Endothelial cell of umbilical vein (primary cell): ENCODE results near the gene LUC7L. TPM values are rescaled to one million over a fixed set of nuclear protein-coding genes. Genes with fewer than 3 reads are reported as not detected.

Experiments used
- BruUV-seq: library from RNA; stranded (reverse); fragments of 400-500 nt; replicated peaks from 2 replicates; lab custom pipeline; 2021; lab: Mats Ljungman, UMichigan
- CTCF ChIA-PET: fragments of 300-600, 350-600 bp; sonication (Branson Sonifier 250); formaldehyde crosslinking; loops from one replicate; lab custom pipeline; 2021; ENCODE audit warnings: antibody characterized with exemption, inconsistent platforms; lab: Charles Lee
- POLR2A ChIA-PET: fragments of 300-600, 350-600 bp; sonication (Branson Sonifier 250); formaldehyde crosslinking; loops from one replicate; lab custom pipeline; 2021; ENCODE audit warnings: antibody characterized with exemption, inconsistent platforms; lab: Charles Lee
- DNase-seq: peaks from one replicate; pipeline ENCODE4 v3.0.0-alpha.2; 2011; ENCODE audit warnings: low read depth, low spot score
- FAIRE-seq: peaks from 2 replicates; lab custom pipeline; 2011; peaks lifted over from hg19 to GRCh38; lab: Jason Lieb, UNC
- H2AFZ ChIP-seq: 2 replicates; pipeline ENCODE4 v1.6.0; 2012; ENCODE audit warnings: low read depth, low read length, control low read depth, inconsistent platforms
- H3K27ac ChIP-seq: 2 replicates; pipeline ENCODE4 v1.5.1; 2011; ENCODE audit warnings: low read depth, mild to moderate bottlenecking, control low read depth, low read length, moderate library complexity; ENCODE audit not compliant: insufficient read depth
- H3K27me3 ChIP-seq, 2 experiments: 2 replicates each; pipeline versions ENCODE4 v1.6.0 to v1.6.1; 2011; ENCODE audit warnings: low read length in 2 of 2, mixed read lengths in 1 of 2; ENCODE audit not compliant: control insufficient read depth in 2 of 2, insufficient read depth in 2 of 2
- H3K36me3 ChIP-seq, 2 experiments: 2 replicates in 1 of 2; 3 replicates in 1 of 2; pipeline ENCODE4 v1.5.1; 2011; ENCODE audit warnings: low read length in 2 of 2, mild to moderate bottlenecking in 1 of 2, moderate library complexity in 1 of 2; ENCODE audit not compliant: control insufficient read depth in 2 of 2, insufficient read depth in 2 of 2; ENCODE audit errors: extremely low read depth in 1 of 2
- H3K4me1 ChIP-seq: 3 replicates; pipeline ENCODE4 v1.5.1; 2011; ENCODE audit warnings: mild to moderate bottlenecking, low read length; ENCODE audit not compliant: control insufficient read depth, insufficient read depth; ENCODE audit errors: extremely low read depth
- H3K4me2 ChIP-seq: 2 replicates; pipeline ENCODE4 v1.6.1; 2011; ENCODE audit warnings: low read length, control low read depth, mixed read lengths; ENCODE audit not compliant: insufficient read depth
- H3K4me3 ChIP-seq, 3 experiments: fragments of 200-600 bp in 1 of 3; sonication (generic), shearing (Covaris generic) in 1 of 3; replicated peaks in 1 of 3; 2 replicates each; pipeline ENCODE4 v1.5.1; 2011 to 2016; ENCODE audit warnings: control low read depth in 3 of 3, low read length in 3 of 3, mild to moderate bottlenecking in 2 of 3, inconsistent platforms in 1 of 3, low read depth in 1 of 3, moderate library complexity in 1 of 3; ENCODE audit not compliant: insufficient read depth in 1 of 3
- H3K79me2 ChIP-seq: 2 replicates; pipeline ENCODE4 v1.6.0; 2012; ENCODE audit warnings: low read length, inconsistent platforms; ENCODE audit not compliant: control insufficient read depth, insufficient read depth
- H3K9ac ChIP-seq: replicated peaks from 2 replicates; pipeline ENCODE3; 2011; ENCODE audit warnings: low read length, control low read depth; ENCODE audit not compliant: insufficient read depth; ENCODE audit errors: extremely low read depth
- H3K9me1 ChIP-seq: replicated peaks from 3 replicates; pipeline ENCODE4 v1.6.0; 2011; ENCODE audit warnings: mild to moderate bottlenecking, low read length; ENCODE audit not compliant: control insufficient read depth, insufficient read depth; ENCODE audit errors: extremely low read depth
- H3K9me3 ChIP-seq: replicated peaks from 2 replicates; pipeline ENCODE4 v1.5.1; 2012; ENCODE audit warnings: low read length, inconsistent platforms; ENCODE audit not compliant: control insufficient read depth, insufficient read depth
- H4K20me1 ChIP-seq: replicated peaks from 2 replicates; pipeline ENCODE3; 2011; ENCODE audit warnings: mild to moderate bottlenecking, low read length; ENCODE audit not compliant: control insufficient read depth, insufficient read depth; ENCODE audit errors: extremely low read depth
- EZH2 ChIP-seq: IDR thresholded peaks from 2 replicates; pipeline ENCODE4 v1.6.1; 2012; ENCODE audit warnings: borderline replicate concordance, low read depth, mild to moderate bottlenecking, moderate library complexity, low read length, inconsistent platforms; ENCODE audit not compliant: severe bottlenecking
- FOS ChIP-seq: IDR thresholded peaks from 2 replicates; pipeline ENCODE4 v1.6.1; 2011; ENCODE audit warnings: mild to moderate bottlenecking, low read length, moderate library complexity, borderline replicate concordance; ENCODE audit not compliant: insufficient read depth
- GATA2 ChIP-seq: IDR thresholded peaks from 2 replicates; pipeline ENCODE4 v1.7.0; 2011; ENCODE audit warnings: low read depth, mild to moderate bottlenecking, moderate library complexity, mixed read lengths, low read length; ENCODE audit not compliant: insufficient read length, insufficient read depth
- JUN ChIP-seq: IDR thresholded peaks from 2 replicates; pipeline ENCODE4 v1.6.1; 2011; ENCODE audit warnings: borderline replicate concordance, low read depth; ENCODE audit not compliant: insufficient read length, insufficient read depth
- MYC ChIP-seq: IDR thresholded peaks from one replicate; pipeline ENCODE4 v1.6.1; 2011; ENCODE audit warnings: mild to moderate bottlenecking, low read depth, low read length
- POLR2A ChIP-seq: IDR thresholded peaks from 2 replicates; pipeline ENCODE4 v1.6.1; 2012; ENCODE audit warnings: low read depth, mild to moderate bottlenecking, control low read depth, low read length
- POLR2AphosphoS5 ChIP-seq: IDR thresholded peaks from 2 replicates; pipeline ENCODE4 v1.6.1; 2012; ENCODE audit warnings: low read depth, mild to moderate bottlenecking, control low read depth, low read length, moderate library complexity; ENCODE audit not compliant: insufficient read depth
- dilution Hi-C: fragments of 300-500 bp; cut with MboI; formaldehyde crosslinking; loops from one replicate; pipeline ENCODE4 v1.15.0; 2019; ENCODE audit warnings: low sequenced_read_pairs; ENCODE audit not compliant: extremely low pct_ligation_motif_present
- intact Hi-C: fragments of 100-400 bp; cut with micrococcal nuclease; formaldehyde crosslinking; loops from one replicate; pipeline ENCODE4 v1.10.0; 2022
- polyA plus RNA-seq, 4 experiments: library from polyadenylated mRNA; depleted of rRNA in 3 of 4; stranded (reverse) in 3 of 4; unstranded in 1 of 4; fragments of >200 nt; gene quantifications; 2 replicates each; pipeline versions ENCODE4 v1.2.1 to v1.2.3, GENCODE V29; 2011 to 2012; ENCODE audit warnings: missing spikeins in 1 of 4
- total RNA-seq: library from RNA; stranded (reverse); gene quantifications from 2 replicates; pipeline ENCODE4 v1.2.3, GENCODE V29; 2021
- TF ChIP-seq, protein P1 (sequence below): IDR thresholded peaks from 2 replicates; pipeline ENCODE4 v1.6.1; 2011; ENCODE audit not compliant: insufficient read depth, insufficient read length
- TF ChIP-seq, protein P2 (sequence below), 2 donors: IDR thresholded peaks; 1 replicate in 1 of 2; 2 replicates in 1 of 2; pipeline ENCODE4 v1.5.1; 2011; ENCODE audit warnings: low read length in 2 of 2, mild to moderate bottlenecking in 2 of 2, moderate library complexity in 2 of 2, control low read depth in 1 of 2, inconsistent platforms in 1 of 2, low read depth in 1 of 2; ENCODE audit not compliant: insufficient read depth in 1 of 2; ENCODE audit errors: extremely low read depth in 1 of 2

The LUC7L gene
- total and polyA plus RNA-seq, 2 donors (not counting 3 experiments of a cell fraction or from before 2014, with no cell fraction given), result 75.4 to 94.7 TPM

DNA sequence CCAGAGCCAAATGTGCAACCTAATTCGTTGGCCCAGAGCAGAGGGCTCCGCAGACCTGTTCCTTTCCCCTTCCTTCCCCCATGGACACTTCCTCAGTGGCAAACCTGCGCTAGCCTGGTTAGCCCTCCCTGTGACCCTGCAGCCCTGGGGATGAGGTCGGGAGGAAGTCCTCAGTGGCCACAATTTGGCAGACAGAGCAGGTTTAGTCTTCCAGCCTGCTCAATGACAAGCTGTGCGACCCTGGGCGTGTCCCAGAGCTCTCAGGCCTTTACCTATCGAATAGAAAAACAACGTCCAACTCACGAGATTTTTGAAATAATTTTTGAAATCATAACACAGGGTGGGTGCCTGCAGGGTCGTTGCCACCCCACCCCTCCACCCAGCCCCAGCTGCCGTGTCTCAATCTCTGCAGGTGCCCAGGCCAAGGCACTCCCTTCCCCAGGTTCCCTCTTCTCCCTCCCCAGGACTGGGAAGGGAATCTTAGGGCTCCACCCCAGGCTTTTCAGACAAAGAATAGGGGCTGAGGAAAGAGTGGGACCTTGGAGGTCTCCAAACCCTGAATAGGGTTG lies 62.0 kb downstream of the LUC7L start:
- no peaks in the 10 kb centered on the region for H3K79me2 ChIP-seq
- FAIRE-seq, result no peak
- intact Hi-C loops (no loop called here), dilution Hi-C loops (no loop called here)
- H3K9ac ChIP-seq, result no peak overlapping the region
- no peak overlapping the region for H3K27ac ChIP-seq
- H3K9me1 ChIP-seq, result no peaks in the 10 kb centered on the region
- ChIA-PET POLR2A (no interaction called here), CTCF (interaction anchor here (0.9 to 1.9 kb wide), 4 partner anchors 13 to 70 kb away, joined by 4 to 7 read pairs (median 4); partner anchors contain the start of gene HBQ1)
- no peak overlapping the region for H2AFZ ChIP-seq
- no peak for DNase-seq
- no peak overlapping the region for H3K4me2 ChIP-seq
- TF ChIP-seq GATA2 (no peak), POLR2A (no peak), FOS (no peak), POLR2AphosphoS5 (no peak), MYC (no peak), EZH2 (no peak), JUN (no peak)
- TF ChIP-seq, protein P1, sequence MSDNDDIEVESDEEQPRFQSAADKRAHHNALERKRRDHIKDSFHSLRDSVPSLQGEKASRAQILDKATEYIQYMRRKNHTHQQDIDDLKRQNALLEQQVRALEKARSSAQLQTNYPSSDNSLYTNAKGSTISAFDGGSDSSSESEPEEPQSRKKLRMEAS, result no peak
- TF ChIP-seq, protein P2, sequence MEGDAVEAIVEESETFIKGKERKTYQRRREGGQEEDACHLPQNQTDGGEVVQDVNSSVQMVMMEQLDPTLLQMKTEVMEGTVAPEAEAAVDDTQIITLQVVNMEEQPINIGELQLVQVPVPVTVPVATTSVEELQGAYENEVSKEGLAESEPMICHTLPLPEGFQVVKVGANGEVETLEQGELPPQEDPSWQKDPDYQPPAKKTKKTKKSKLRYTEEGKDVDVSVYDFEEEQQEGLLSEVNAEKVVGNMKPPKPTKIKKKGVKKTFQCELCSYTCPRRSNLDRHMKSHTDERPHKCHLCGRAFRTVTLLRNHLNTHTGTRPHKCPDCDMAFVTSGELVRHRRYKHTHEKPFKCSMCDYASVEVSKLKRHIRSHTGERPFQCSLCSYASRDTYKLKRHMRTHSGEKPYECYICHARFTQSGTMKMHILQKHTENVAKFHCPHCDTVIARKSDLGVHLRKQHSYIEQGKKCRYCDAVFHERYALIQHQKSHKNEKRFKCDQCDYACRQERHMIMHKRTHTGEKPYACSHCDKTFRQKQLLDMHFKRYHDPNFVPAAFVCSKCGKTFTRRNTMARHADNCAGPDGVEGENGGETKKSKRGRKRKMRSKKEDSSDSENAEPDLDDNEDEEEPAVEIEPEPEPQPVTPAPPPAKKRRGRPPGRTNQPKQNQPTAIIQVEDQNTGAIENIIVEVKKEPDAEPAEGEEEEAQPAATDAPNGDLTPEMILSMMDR (IDR thresholded peaks at IDR 0.05; ENCODE audit: extremely low read depth in 1 of 2, insufficient read depth in 1 of 2, low read depth in 1 of 2, low read length in 2 of 2), result no peak
- no peak overlapping the region for H3K4me3 ChIP-seq
- H4K20me1 ChIP-seq, result no peaks in the 10 kb centered on the region
- no peaks in the 10 kb centered on the region for H3K9me3 ChIP-seq
- H3K27me3 ChIP-seq, result peaks cover 43% of the 10 kb centered on the region in 2 experiments
- no TSS peak for BruUV-seq
- no peaks in the 10 kb centered on the region for H3K4me1 ChIP-seq
- no peaks in the 10 kb centered on the region for H3K36me3 ChIP-seq
